Medulla oblongata (tissue), 1 donor: ENCODE measurements around the gene SLC5A10.

Source experiments
- DNase-seq: peaks from one replicate; pipeline ENCODE4 v3.0.0-alpha.2; 2015; ENCODE audit errors: extremely low spot score

Gene SLC5A10

GRCh38 chr17:18984273-18985114, 32.5 kb downstream of the SLC5A10 start:
- DNase-seq = no peak

GRCh38 chr17:18985475-18985874, 33.5 kb downstream of the SLC5A10 start:
- DNase-seq = no peak

- no peak for DNase-seq
Measured at GRCh38 chr17:18986541-18987229, 34.7 kb downstream of the SLC5A10 start.

DNA sequence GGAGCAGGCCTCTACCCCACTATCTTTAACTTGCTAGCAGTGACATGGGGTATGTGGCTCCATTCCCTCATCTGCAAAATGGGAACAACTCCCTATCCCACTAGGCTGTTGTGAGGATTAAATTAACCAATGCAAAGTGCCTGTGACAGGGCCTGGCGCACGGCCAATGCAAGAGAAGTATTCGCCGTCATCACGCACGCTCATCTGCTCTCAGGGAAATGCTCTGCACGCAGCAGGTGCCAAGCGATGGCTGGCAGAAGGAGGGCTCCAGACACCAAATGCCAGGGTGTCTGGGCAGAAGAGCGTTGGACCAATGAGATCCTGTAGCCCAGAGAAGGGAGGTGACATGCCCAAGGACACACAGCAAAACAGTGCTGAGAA, 35.3 kb downstream of the SLC5A10 start:
- DNase-seq = no peak

- DNase-seq = no peak
Measured at GRCh38 chr17:18987862-18988545, 36.0 kb downstream of the SLC5A10 start.

GRCh38 chr17:18988546-18989173, 36.7 kb downstream of the SLC5A10 start:
- no peak for DNase-seq

- DNase-seq = no peak
Measured at GRCh38 chr17:18990331-18990730, 38.4 kb downstream of the SLC5A10 start.

DNA sequence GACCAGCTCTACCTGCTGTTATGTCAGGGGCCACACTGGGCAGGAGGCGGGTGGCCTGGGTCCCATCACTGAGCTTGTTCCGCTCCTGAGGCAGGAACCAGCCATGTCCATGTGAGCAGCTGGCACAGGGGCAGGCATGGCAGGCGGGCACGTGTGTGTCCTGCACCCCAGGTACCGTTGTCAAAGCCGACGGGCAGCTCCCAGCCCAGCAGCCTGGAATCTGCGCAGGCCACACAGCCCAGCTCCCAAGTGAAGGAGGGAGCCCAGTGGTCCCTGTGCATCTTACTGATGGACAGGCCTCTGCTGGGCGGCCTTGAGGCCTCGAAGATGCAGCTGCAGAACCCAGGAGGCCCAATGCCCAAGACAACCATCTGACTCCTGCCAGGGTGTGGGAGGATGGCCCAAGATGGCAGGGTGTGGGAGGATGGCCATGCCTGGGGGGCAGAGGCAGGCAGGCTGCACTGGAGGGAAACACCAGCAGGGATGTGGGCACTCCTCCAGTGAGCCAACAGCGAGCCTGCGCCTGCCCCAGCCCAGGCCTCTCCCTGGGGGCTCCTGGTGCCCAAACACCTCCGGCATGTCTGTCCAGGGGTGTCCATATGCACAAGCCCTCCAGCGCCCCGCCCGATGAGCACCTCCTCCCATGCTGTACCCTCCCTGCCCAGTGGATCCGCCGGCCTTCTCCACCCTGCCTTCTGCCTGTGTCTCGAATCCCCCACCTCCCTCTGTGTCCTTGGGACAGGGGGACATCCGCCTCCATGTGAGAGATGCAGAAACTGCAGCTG, 39.8 kb downstream of the SLC5A10 start:
- DNase-seq = no peak

- no peak for DNase-seq
Measured at GRCh38 chr17:18992454-18993130, 40.6 kb downstream of the SLC5A10 start.

DNA sequence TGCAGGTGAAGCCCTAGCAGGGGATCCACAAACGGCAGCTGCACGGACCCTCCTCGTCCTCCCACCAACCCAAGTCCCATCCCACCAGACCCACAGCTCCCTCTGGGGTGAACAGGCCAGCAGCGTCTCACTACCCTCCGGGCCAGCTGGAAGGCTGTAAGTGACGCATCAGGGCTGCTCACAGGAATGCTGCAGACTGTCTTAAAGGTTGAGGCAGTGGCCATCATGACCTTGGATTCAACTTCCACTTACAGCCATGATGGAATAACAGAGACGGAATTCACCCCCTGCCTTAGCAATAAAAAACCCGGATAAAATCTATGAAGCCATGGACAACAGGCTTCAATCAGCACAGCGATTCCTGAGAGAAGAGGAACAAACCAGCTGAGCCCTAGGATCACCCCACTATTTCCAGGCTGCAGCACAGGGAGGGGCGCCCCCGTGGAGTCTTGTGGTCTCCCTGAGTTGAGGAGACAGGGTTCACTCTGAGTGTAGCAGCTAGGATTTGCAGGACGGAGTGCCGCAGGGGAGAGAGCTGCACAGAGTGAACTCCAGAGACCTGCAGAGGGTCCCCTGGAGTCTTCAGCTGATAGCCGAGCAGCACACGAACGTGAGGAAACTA, 42.1 kb downstream of the SLC5A10 start:
- no peak for DNase-seq

DNA sequence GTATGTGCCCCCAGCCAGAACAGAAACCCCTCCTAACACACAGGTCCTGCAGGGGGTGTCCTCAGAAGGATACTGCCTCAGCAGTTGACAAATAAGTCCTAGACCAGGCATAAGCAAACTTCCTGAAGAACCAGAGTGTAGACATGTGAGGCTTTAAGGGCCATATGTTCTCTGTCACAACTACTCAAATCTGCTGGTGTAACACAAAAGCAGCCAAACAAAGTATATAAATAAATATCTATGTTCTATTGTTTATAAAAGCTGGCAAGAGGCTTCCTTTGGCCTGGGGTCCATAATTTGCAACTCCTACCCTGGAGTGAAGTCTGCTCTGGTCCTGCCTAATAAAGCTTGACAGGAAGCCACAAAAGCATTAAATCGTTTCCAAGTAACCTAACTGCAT, 42.7 kb downstream of the SLC5A10 start:
- DNase-seq = no peak

DNA sequence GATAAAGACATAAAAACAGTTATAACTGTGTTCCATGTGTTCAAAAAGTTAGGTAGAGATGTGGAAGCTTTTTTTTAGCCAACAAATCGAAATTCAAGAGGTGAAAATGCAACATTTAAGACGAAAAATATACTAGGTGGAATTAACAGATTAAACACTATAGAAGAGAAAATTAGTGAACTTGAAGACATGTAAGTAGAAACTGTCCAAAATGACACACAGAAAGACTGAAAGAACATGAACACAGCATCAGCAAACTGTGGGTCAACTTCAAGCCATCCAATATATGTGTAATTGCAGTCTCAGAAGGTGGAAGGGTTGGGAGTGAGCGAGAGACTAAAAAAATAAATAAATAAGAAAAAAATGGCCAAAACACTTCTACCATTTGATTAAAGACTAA, 43.3 kb downstream of the SLC5A10 start:
- no peak for DNase-seq

GRCh38 chr17:18996458-18996857, 44.5 kb downstream of the SLC5A10 start:
- no peak for DNase-seq

- DNase-seq = no peak
Measured at GRCh38 chr17:18997650-18998196, 45.8 kb downstream of the SLC5A10 start.

DNA sequence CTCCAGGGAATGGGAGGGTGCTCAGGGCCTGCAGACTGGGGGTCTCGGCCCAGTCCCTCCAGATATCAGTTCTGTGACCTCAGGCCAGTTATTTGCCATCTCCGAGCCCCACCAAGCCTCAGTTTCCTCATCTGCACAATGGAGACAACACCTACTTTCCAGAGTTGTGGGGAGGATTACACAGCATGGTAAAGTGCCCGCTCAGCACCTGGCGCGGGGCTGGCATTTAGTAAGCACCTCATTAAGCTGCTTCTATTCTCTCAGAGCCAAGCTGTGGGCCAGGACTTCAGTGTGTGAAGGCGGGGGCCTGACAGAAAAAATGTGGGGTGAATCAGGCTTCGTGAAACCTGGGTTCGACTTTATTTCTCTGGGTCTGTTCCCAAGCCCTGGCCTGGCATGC, 47.4 kb downstream of the SLC5A10 start:
- DNase-seq = no peak

DNA sequence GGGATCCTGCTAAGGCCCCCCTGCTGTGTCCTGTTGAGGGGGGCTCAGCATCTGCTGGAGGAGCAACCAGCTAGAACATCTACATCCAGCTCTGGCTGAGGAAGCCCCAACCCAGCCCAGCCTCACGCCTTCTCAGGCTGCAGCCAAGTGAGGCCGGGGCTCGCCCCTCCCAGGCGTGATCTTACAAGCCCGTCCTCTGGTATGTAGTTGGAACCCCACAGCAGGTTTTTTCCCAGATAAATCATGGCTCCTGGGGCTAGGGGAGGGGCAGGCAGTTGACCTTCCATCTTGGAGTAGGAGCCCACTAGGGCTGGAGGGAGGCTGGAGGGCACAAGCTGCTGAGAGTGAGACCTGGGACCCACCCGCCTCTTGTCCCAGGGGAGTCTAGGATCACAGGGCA, 47.9 kb downstream of the SLC5A10 start:
- DNase-seq = no peak

DNA sequence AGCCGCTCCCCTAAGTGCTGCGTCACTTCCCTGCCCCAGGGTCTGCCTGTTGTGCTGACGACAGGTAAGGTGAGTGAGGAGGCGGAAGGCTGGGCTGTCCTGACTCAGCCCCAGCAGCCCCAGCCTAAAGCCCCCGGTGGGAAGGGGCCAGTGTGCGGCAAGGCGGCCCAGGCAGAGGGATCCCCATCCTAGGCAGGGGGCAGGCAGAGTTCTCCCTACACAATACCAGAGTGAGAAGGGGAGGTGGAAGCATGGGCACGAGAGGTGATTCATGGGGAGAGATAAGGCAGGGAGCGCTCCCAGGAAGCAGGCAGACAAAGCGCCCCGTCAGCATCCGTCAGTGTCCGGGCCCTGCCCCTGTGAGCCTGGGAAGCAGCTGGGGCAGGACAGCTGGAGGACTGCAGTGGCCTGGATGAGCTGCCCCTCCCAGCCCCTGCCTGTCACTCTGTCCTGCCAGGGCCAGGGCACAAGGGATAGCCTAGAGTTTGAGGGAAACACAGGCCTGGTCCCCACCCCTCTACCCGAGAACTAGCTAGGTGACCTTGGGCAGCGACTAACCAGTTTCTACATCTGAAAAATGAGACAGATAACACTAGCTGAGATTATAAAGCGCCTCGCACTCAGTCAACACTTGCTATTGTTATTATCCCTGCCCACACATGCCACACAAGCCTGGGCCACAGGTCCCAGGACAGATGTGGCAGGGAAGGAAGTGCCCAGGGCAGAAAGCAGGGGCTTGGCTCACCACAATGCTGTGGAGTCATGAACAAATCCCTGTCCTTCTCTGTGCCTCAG, 48.8 kb downstream of the SLC5A10 start:
- no peak for DNase-seq

DNA sequence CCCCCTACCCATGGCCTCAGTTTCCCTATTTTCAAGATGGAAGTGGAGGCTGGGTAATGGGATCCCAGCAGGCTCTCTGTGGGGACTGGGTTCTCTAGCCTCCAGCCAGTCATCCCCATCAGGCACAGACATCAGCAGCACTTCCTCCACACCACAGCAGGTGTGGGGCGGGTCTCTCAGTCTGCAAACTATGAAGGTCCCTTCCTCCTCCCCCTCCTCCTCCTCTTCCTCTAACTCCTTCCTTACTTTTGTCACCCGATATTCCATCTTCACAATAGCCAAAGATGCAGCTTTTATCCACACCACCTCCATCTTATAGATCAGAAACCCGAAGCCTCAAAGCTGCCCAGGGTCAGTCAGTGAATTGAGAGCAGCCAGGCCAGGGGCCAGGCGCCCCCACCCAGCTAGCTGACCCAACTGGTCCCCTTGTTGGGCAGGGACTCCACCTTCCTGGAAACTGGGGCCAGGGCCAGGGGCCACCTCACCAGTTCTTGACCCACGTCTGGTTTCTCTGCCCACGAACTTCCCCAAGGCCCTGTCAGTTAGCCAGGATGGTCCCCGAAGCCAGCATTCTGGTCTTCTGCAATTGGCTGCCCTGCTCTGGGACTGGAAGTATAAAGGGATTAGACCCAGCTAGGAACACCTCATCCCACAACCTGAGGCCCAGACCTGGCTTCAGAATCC, 50.1 kb downstream of the SLC5A10 start:
- DNase-seq = no peak
